RWPE2 (cell line): Measurements from ENCODE around the gene GEMIN5.
"Not testable (repeated sequence)": the region's sequence is repeated elsewhere in the genome, so short reads cannot be mapped to it uniquely, and the experiment has no call there.

Experiments used
- ATAC-seq: fragments of 200-7000 bp; cut with Tn5 transposase; 3 replicates; pipeline ENCODE4 v1.9.1; 2021; ENCODE audit warnings: low read depth
- DNase-seq: peaks from one replicate; pipeline ENCODE4 v3.0.0-alpha.2; 2020; ENCODE audit warnings: low spot score
- H3K27ac ChIP-seq: fragments of 450-650 bp; 2 replicates; pipeline ENCODE4 v1.5.1; 2017; ENCODE audit warnings: mild to moderate bottlenecking; ENCODE audit not compliant: poor library complexity, severe bottlenecking
- H3K27me3 ChIP-seq: fragments of 250-450 bp; sonication (Bioruptor Pico); 2 replicates; pipeline ENCODE4 v1.5.1; 2021; ENCODE audit warnings: mild to moderate bottlenecking, moderate library complexity; ENCODE audit not compliant: insufficient read depth, poor library complexity, severe bottlenecking
- H3K36me3 ChIP-seq: fragments of 250-450 bp; sonication (Bioruptor Pico); 2 replicates; pipeline ENCODE4 v1.5.1; 2020; ENCODE audit warnings: low read depth, mild to moderate bottlenecking, moderate library complexity
- H3K4me1 ChIP-seq: fragments of 250-450 bp; sonication (Bioruptor Pico); 2 replicates; pipeline ENCODE4 v1.5.1; 2021; ENCODE audit warnings: mild to moderate bottlenecking, moderate library complexity; ENCODE audit not compliant: insufficient read depth, poor library complexity, severe bottlenecking
- H3K4me3 ChIP-seq: fragments of 250-450 bp; sonication (Bioruptor Pico); 2 replicates; pipeline ENCODE4 v1.5.1; 2021; ENCODE audit warnings: mild to moderate bottlenecking, moderate library complexity; ENCODE audit not compliant: severe bottlenecking
- H3K9me3 ChIP-seq: fragments of 250-450 bp; sonication (Bioruptor Pico); 2 replicates; pipeline ENCODE4 v1.5.1; 2021; ENCODE audit warnings: mild to moderate bottlenecking, moderate library complexity; ENCODE audit not compliant: severe bottlenecking
- CTCF ChIP-seq: fragments of 450-650 bp; IDR thresholded peaks from one replicate; pipeline ENCODE4 v1.5.1; 2017; ENCODE audit warnings: mild to moderate bottlenecking, moderate library complexity; ENCODE audit not compliant: poor library complexity, severe bottlenecking

Gene GEMIN5

GRCh38 chr5:154933537-154933936 lies 4.5 kb downstream of the GEMIN5 start:
- peaks cover 8% of the 10 kb centered on the region for H3K4me1 ChIP-seq
- H3K27me3 ChIP-seq, result no peaks in the 10 kb centered on the region
- H3K36me3 ChIP-seq, result peaks cover 70% of the 10 kb centered on the region
- no peak for TF ChIP-seq CTCF
- no peak overlapping the region for H3K27ac ChIP-seq
- DNase-seq (no peak), ATAC-seq (no peak)
- no peaks in the 10 kb centered on the region for H3K9me3 ChIP-seq
- no peak overlapping the region for H3K4me3 ChIP-seq

- no peak overlapping the region for H3K27ac ChIP-seq
- no peaks in the 10 kb centered on the region for H3K27me3 ChIP-seq
- H3K36me3 ChIP-seq, result peaks cover 95% of the 10 kb centered on the region
- H3K4me1 ChIP-seq, result no peaks in the 10 kb centered on the region
- no peaks in the 10 kb centered on the region for H3K9me3 ChIP-seq
- H3K4me3 ChIP-seq, result no peak overlapping the region
- DNase-seq (no peak), ATAC-seq (no peak)
- no peak for TF ChIP-seq CTCF
Observed at GRCh38 chr5:154923441-154924430, 14.3 kb downstream of the GEMIN5 start.

- no peaks in the 10 kb centered on the region for H3K9me3 ChIP-seq
- no peaks in the 10 kb centered on the region for H3K27me3 ChIP-seq
- no peak for TF ChIP-seq CTCF
- no peak overlapping the region for H3K27ac ChIP-seq
- H3K4me3 ChIP-seq, result no peak overlapping the region
- no peaks in the 10 kb centered on the region for H3K4me1 ChIP-seq
- ATAC-seq (no peak), DNase-seq (no peak)
- H3K36me3 ChIP-seq, result peaks cover 90% of the 10 kb centered on the region
Observed at GRCh38 chr5:154917757-154918156, 20.3 kb downstream of the GEMIN5 start.

- DNase-seq (no peak), ATAC-seq (no peak)
- Histone ChIP-seq H3K4me3 (no peak overlapping the region), H3K27me3 (no peaks in the 10 kb centered on the region), H3K27ac (no peak overlapping the region), H3K9me3 (no peaks in the 10 kb centered on the region), H3K4me1 (no peaks in the 10 kb centered on the region), H3K36me3 (peaks cover 92% of the 10 kb centered on the region)
- TF ChIP-seq CTCF, result no peak
Observed at GRCh38 chr5:154916874-154917273, 21.1 kb downstream of the GEMIN5 start.

- H3K27ac ChIP-seq, H3K4me1 ChIP-seq, DNase-seq, H3K9me3 ChIP-seq, ATAC-seq, H3K27me3 ChIP-seq, H3K4me3 ChIP-seq: not testable (repeated sequence)
- H3K36me3 ChIP-seq, result peaks cover 89% of the 10 kb centered on the region
Observed at GRCh38 chr5:154905601-154906000, 32.4 kb downstream of the GEMIN5 start.
